Activated CD4-positive, alpha-beta T cell treated with anti-CD3 and anti-CD28 coated beads, Interleukin-2, amount 50 U/mL, for 24 hours (primary cell): ENCODE results near the gene SDR42E2.
"Not testable (repeated sequence)": the region's sequence is repeated elsewhere in the genome, so short reads cannot be mapped to it uniquely, and the experiment has no call there.

ENCODE experiments used
- DNase-seq, 2 donors: peaks; one replicate each; pipeline ENCODE4 v3.0.0-alpha.2; 2020; ENCODE audit warnings: low read depth in 1 of 2, low spot score in 1 of 2

SDR42E2 gene

DNA sequence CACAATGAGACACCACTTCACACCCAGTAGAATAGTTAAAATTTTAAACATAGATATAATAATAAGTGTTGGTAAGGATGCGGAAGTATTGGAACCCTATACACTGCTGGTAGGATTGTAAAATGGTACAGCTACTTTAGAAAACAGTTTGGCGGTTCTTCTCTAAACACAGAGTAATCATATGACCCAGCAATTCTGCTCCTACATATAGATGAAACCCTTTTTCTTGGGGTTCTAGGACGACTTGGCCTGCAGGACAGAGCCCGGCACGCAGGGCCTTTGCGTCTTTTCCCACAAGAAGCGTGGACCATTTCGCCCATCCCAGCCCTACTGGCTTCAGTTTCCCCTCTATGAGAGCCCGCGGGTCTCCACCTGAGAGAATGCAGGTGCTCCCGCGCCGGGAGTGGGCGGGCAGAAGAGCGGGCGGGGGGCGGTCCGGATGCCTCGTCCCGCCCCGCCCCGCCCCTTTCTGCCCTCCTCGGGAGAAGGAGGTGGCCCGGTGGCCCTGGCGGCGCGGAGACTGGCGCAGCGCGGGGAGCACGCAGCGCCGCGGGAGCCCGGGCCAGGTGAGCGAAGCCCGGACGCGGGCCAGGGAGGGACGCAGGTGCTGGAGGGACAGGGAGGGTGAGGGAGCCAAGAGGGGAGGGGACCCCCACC lies at the start of gene SDR42E2:
Gene SDR42E2 (plus strand): TSS at position 508 of the 657 bp plus-strand sequence. CDS start 3,077 bp downstream, outside the sequence.
- DNase-seq = no peak

DNA sequence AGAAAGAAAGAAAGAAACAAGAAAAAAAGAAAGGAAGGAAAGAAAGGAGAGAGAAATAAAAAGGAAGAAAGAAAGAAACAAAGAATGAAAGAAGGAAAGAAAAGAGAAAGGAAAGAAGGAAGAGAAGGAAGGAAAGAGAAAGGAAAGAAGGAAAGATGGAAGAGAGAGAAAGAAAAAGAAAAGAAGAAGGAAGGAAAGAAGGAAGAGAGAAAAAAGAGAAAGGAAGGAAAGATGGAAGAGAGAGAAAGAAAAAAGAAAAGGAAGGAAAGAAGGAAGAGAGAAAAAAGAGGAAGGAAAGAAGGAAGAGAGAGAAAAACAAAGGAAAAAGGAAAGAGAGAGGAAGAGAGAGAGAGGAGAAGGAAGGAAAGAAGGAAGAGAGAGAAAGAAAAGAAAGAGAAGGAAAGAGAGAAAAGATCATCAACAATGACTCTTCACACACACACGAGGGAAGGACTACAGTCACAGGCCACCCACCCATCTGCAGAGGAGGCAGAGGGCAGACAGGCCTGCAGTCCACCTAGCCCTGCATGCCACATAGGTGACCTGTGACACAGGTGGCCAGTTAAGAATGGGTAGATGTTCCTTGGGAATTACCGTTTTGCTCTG lies 46.1 kb upstream of the SDR42E2 start:
- no peak for DNase-seq

DNA sequence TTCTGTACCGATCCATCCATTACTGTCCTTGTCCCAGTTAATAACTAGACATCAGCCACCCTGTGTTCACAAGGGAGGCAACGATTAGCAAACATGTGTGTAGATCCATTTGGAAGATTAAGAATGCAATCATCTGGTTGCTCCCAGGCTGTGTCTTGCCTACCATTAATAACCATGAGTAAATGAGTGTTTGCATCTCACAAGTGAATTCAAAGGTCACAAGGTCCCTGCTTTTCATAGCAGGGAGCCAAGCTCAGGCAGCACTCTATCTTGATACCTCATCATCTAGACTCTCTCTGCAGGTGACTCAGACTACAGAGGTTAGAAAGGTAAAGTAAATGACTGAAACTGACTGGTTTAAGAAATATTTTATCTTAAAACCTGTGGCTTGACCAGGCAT lies 44.7 kb upstream of the SDR42E2 start:
- no peak for DNase-seq

DNA sequence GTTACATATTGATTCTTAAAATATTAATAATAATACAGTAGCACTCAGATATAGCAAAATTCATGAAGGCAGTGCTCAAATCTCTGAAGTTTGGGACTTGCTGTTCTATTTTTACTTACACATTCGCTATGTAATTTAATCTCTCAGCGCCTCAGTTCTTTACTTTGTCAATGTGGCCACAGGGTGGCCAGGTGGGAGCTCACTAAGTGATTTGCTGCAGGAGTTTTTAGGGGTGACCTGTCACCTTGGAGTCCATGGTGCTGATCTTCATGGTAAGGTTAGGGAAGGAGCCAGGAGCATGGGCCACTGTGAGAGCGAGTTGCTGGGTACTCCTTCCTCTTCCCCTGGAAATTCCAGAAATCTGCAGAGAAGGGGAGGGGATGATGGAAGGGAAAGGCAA lies 41.9 kb upstream of the SDR42E2 start:
- no peak for DNase-seq

DNA sequence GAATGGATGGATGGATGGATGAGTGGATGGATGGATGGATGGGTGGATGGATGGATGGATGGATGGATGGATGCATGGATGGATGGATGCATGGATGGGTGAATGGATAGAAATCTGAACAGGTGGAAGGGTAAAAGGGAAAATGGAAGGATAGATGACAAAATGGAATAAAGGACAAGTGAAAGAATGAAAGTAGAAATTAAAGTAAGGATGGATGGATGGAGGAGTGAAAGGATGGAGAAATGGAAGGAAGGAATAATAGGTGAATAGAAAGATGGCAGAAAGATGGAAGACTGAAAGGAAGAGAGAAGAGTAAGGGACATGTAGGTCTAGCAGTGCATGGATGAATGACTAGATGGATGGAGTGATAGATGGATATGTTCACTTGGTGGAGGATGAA lies 40.1 kb upstream of the SDR42E2 start:
- DNase-seq = no peak

DNA sequence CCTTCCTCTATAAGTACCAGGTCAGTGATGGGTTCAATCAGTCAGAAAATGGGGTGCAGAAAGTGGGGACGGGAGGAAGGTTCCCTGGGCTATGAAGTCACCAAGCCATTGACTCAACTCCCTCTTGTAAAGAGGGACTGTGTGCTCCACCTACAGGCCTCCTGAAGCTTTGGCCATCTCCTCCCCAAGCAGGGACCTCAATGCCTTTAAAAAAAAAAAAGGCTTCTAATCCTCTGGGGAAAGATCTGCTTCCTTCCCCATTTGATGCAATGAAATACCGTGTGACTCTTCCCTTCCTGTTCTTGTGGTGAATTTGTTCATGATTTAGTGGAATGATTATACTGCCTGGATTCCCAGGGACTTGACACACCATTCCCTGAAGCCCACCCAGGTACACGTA lies 39.2 kb upstream of the SDR42E2 start:
- DNase-seq = no peak

DNA sequence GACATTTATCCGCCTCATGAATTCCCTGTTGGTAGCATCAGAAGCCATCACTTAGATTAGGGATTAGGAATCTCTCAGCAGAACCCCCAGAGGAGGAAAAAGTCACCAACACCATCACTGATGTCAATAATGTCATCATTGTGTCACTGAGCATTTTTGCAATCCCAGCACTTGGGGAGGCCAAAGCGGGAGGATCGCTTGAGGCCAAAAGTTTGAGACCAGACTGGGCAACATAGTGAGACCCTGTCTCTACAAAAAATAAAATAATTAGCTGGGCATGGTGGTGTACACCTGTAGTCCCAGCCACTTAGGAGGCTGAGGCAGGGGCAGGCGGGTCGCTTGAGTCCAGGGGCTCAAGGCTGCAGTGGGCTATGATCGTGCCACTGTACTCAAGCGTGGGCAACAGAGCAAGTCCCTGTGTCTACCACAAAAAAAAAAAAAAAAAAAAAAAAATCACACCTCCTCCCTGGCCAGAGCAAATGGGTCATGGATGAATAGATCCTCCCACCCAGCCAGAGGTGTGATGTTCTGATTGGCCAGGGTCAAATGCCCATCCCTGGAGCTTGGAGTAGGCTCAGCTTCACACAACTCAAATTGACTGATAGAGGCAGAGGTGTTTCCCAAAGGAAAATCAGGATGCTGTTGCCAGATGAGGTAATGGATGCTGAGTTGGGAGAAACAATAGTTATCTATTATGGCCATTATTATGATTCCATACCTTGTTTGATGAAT lies 38.4 kb upstream of the SDR42E2 start:
- DNase-seq = no peak

DNA sequence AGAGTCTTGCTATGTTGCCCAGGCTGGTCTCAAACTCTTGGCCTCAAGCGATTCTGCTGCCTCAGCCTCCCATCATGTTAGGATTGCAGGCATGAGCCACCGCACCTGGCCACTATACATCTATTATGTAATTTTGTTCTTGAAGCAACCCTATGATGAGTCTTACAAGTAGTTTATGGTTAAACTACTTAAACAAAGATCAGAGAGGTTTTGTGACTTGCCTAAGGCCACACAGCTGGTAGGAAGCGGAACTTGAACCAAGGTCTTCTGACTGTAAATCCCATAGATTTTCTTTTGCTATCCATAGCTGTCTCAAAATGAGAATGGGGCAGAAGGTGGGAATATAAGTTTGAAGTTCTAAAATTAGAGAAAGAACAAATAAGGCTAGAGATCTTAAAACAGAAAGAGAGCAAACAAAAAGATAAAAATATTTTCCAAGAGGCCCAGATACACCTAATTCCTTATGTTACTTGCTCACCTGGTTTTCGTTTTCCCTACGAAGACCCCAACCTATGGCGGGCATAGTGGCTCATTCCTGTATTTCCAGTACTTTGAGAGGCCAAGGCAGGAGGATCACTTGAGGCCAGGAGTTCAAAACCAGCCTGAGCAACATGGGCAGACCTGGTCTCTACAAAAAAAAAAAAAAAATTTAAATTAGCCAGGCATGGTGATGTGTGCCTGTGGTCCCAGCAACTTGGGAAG lies 37.6 kb upstream of the SDR42E2 start:
- DNase-seq = no peak

DNA sequence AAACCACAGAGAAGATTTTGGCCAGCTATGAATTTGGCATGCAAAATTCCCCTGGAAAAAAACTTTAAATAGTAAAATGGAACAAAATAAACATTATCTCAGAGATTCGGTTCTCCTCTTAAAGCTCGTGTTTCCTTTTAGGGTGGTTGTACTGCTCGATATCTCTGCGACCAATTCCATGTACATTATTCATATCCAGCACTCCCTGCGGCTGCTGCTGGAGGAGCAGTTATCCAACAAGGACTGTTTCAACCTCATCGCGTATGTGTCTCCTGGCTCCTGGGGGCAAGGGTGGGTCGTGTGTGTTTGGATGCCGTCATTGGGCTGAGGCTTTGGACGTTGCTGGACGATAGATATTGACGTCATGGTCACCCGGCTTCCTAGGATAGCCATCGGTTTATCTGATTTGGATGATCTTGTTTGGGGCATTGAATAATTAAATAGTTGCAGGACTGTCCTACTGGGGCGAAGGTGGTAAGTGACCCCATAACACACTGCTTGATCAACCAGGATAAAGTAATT lies 36.2 kb upstream of the SDR42E2 start:
- DNase-seq = no peak

DNA sequence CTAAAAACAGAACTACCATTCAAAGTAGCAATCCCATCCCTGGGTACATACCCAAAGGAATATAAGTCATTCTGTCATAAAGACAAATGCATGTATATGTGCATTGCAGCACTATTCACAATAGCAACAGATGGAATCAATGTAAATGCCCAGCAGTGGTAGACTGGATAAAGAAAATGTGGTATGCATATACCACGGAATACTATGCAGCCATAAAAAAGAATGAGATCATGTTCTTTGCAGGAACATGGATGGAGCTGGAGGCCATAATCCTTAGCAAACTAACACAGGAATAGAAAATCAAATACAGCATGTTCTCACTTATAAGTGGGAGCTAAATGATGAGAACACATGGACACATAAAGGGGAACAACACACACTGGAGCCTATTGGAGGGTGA lies 33.8 kb upstream of the SDR42E2 start:
- DNase-seq = not testable (repeated sequence)

DNA sequence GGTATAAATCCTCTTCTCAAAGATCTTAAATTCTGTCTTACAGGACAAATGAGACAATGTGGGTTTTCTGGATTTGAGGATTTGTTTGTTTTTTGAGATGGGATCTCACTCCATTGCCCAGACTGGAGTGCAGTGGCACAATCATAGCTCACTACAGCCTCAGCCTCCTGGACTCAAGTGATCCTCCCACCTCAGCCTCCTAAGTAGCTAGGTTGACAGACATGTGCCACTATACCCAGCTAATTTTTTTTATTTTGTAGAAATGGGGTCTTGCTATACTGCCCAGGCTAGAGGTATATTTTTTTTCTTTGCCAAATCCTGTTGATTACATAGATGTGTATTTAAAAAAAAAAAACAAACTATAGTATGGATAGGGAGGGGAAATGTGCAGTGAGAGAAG lies 31.8 kb upstream of the SDR42E2 start:
- DNase-seq = no peak

DNA sequence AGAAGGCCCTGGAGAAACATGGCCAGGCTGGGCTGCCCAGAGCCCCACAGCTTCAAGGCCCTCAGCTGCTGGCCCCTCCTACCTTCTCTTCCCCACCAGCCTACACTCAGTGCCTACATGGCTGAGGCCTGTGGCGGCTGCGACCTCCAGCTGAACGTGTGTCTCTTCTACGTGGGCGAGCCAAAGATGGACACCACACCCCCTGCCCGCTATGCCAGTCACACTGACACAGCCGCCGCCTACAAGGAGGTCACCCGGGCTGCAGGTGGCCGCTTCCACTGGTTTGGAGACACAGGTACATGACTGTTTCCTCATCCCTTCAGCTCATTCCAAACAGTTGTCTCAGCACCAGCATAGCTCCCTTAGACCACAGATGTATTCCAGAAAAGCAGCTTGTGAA lies 29.5 kb upstream of the SDR42E2 start:
- DNase-seq = no peak

DNA sequence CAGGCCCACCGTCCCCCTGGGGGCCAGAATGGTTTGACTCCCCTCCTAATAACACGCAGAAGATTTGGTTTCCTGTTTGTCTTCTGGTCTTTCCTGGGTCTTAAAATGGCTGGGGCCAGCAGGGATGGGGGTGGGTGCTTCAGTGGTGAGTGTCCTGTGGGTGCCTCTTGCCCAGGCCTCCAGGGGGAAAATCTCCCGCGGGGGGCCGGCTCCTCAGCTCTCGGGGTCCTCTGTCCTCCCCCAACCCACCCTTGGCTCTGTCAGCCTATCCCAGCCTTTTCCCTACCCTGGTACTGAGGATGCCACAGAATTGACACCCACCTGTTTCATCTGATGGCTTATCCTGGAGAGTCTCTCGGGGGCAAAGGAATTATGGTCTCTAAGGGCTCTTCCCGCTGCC lies 23.8 kb upstream of the SDR42E2 start:
- DNase-seq = no peak

DNA sequence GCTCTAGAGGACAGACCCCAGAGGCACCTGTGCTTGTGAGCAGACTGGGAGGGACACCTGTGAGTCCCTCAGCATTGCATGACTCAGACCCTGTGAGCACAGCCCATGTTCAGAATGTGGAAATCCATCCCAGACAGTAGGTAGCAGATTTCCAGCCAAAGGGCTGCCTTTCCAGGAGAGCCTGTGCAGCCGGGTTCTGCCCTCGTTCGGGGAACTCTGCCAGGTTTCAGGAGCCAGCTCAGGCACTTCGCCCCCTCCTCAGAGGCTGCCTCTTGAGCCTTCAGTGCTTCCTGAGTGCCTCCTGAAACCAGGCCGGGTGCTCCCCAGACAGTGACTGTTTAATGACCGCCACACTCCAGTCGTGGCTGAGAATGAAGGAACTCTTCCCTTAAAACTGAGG lies 23.3 kb upstream of the SDR42E2 start:
- no peak for DNase-seq

DNA sequence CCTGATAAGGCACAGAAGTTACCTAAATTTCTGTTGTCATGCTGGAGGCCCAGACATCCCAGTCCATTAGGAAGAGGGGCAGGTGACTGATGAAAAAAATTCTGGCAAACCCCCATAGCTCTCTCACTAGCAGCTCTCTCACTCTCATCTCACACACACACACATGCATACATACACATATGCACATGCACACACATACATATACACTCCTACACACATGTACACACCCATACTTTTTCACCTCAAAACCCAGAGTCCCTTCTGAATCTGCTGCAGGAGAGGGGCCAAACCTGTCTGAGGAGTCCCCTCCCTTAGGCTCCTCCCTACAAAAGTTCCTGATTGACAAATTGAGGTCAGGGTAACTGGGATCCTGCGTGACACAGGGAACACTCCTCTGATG lies 22.6 kb upstream of the SDR42E2 start:
- DNase-seq = no peak

DNA sequence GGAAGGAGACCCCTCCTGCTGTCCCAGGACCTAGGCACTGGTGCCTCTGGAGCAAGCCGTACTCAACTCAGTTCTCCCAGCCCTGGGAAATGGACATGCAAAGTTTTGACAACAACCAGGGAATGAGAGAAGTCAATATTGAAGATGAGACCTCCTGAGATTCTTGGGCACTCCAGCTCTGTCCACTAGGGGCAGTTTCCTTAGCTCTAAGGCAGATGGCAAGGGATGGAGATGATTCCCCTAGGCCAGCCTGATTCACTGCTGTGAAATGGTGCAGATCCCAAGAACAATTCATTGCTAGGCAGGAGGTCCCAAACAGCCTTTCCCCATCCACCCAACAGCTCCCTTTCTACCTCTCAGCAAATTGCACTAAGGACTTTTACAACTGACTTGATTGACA lies 20.5 kb upstream of the SDR42E2 start:
- DNase-seq = no peak

DNA sequence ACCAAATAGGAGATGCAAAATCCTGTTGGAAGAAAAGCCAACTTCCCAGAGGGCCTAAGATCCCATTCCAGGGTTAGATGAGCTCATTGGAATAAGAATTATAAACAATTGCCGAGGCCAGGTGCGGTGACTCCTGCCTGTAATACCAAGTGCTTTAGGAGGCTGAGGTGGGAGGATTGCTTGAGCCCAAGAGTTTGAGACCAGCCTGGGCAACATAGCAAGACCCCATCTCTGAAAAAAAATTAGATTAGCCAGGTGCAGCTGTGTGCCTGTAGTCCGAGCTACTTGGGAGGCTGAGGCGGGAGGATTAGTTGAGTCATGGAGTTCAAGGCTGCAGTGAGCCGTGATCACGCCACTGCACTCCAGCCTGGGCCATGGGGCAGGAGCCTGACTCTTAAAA lies 17.8 kb upstream of the SDR42E2 start:
- no peak for DNase-seq

DNA sequence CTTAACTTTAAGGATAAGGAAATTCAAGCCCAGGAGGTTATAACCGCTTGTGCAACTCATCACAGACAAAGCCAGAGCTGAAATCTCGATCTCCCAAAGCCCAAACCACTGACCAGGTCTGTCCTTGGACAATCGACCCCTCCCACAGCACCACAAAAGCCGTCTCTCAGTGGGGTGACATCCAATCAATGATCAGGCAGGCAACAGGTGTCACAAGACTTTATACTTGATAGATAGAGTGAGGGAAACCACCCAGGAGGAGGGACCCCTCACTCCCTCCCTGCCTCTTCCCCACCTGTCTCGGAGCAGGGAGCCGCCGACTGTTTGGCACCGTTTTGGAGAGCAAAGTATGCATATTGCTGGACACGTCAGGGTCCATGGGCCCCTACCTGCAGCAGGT lies 14.5 kb upstream of the SDR42E2 start:
- no peak for DNase-seq

DNA sequence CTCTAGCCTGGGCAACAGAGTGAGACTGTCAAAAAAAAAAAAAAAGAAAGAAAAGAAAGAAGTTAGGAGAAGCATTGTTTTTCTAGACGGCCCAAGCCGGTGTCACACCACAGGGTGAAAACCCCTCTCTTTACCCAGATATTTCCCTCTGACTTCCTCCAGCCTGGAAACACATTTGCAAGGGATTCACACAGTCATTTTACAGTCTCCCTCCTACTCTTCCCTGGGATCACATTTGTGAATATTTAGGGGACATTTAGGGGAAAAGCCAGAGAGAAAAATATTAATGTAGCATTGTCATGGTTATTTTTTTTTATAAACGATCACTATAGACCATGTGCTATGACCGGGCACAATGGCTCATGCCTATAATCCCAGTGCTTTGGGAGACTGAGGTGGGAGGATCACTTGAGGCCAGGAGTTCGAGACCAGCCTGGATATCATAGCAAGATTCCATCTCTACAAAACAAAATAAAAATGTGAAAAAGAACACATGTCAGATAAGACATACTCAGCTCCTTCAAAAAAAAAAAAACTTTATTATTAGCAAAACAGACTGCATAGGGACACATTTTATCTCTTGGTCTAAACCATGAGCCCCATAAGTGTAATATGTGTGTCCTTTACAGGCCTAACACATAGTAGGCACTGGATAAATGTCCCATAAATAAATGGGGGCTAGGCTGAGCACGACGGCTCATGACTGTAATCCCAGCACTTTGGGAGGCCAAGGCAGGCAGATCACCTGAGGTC lies 10.9 kb upstream of the SDR42E2 start:
- DNase-seq = no peak

DNA sequence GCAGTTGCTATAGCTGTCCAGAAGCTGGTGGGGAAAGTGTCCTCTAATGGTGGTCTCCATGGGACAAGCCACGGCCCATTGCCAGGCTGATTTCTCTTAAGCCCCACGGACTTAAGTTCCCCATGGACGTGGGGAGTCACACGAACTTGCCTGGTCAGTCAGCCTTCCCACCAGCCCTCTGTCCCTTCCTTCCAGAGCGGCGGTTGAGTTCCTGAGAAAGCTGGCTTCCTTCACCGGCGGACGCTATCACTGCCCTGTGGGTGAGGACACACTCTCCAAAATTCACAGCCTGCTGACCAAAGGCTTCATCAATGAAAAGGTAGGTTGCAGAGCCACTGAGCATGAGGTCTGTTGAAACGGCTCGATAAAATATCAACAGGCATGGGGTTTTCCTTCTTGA lies 10.0 kb upstream of the SDR42E2 start:
- DNase-seq = no peak

DNA sequence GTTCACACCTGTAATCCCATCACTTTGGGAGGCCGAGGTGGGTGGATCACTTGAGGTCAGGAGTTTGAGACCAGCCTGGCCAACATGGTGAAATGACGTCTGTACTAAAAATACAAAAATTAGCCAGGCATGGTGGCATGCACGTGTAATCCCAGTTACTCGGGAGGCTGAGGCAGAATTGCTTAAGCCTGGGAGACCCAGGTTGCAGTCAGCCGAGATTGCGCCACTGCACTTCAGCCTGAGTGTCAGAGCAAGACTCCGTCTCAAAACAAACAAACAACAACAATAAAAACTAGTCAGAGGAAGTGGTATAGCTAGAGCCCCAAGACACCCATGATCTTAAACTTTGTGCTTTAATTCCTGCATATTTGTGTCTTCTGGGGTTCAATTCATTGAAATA lies 9.2 kb upstream of the SDR42E2 start:
- not testable (repeated sequence) for DNase-seq
